Uterus (tissue), 4 donors: ENCODE results near the gene UBIAD1. TPM values are rescaled to one million over a fixed set of nuclear protein-coding genes. Genes with fewer than 3 reads are reported as not detected.
"Not testable (repeated sequence)": the region's sequence is repeated elsewhere in the genome, so short reads cannot be mapped to it uniquely, and the experiment has no call there.

ENCODE experiments used
- DNase-seq, 2 donors: peaks; one replicate each; pipeline ENCODE4 v3.0.0-alpha.2; 2019 to 2020
- H3K27ac ChIP-seq, 2 donors: fragments of 200-600 bp; sonication (generic); 1 replicate in 1 of 2; 2 replicates in 1 of 2; pipeline ENCODE4 v1.5.1; 2016 to 2018
- H3K27me3 ChIP-seq, 2 donors: fragments of 200-600 bp; sonication (generic); one replicate each; pipeline ENCODE4 v1.5.1; 2018 to 2019; ENCODE audit warnings: control low read depth in 1 of 2
- H3K36me3 ChIP-seq, 2 donors: fragments of 200-600 bp; sonication (generic); one replicate each; pipeline ENCODE4 v1.5.1; 2019; ENCODE audit warnings: control low read depth in 1 of 2
- H3K4me1 ChIP-seq, 2 donors: fragments of 200-600 bp; sonication (generic); one replicate each; pipeline ENCODE4 v1.5.1; 2018 to 2019; ENCODE audit warnings: control low read depth in 1 of 2
- H3K4me3 ChIP-seq, 2 donors: fragments of 200-600 bp; sonication (generic); 1 replicate in 1 of 2; 2 replicates in 1 of 2; pipeline ENCODE4 v1.5.1; 2018 to 2019; ENCODE audit warnings: mild to moderate bottlenecking in 1 of 2
- H3K9me3 ChIP-seq, 2 donors: fragments of 200-600 bp; sonication (generic); one replicate each; pipeline ENCODE4 v1.5.1; 2019; ENCODE audit warnings: control low read depth in 1 of 2
- CTCF ChIP-seq, 4 experiments: fragments of 200-600 bp in 2 of 4; fragments of 450-650 bp in 2 of 4; sonication (generic) in 2 of 4; IDR thresholded peaks; one replicate each; pipeline ENCODE4 v1.5.1; 2016 to 2019; ENCODE audit warnings: antibody characterized with exemption in 4 of 4, mild to moderate bottlenecking in 2 of 4, moderate library complexity in 1 of 4
- POLR2A ChIP-seq, 2 donors: fragments of 450-650 bp; IDR thresholded peaks; one replicate each; pipeline ENCODE4 v1.6.1; 2016; ENCODE audit warnings: antibody characterized with exemption in 2 of 2, mild to moderate bottlenecking in 1 of 2, moderate library complexity in 1 of 2
- intact Hi-C: fragments of 100-400 bp; cut with DNase I; formaldehyde crosslinking; loops from one replicate; pipeline ENCODE4 v1.15.1; 2023; ENCODE audit warnings: low total_unique reads
- total RNA-seq, 4 donors: library from RNA; depleted of rRNA in 3 of 4; stranded (reverse); fragments of >200 nt in 3 of 4; gene quantifications; one replicate each; pipeline versions ENCODE4 v1.1.0 to v1.2.4, GENCODE V29; 2014 to 2023
- donor health status: DM: yes; HTN: yes; CAD: no.

The UBIAD1 gene
- total RNA-seq, 4 donors from 2014 or later, result 1.2 to 21.2 (median 7.4) TPM

- TF ChIP-seq CTCF (IDR thresholded peaks at IDR 0.05), result no peak
- no peak for TF ChIP-seq POLR2A (IDR thresholded peaks at IDR 0.05)
- no peak for DNase-seq
- H3K4me3 ChIP-seq, result no peak overlapping the region
- H3K9me3 ChIP-seq, result no peaks in the 10 kb centered on the region
- H3K27ac ChIP-seq, result no peak overlapping the region
- no peaks in the 10 kb centered on the region for H3K27me3 ChIP-seq
- H3K36me3 ChIP-seq, result no peaks in the 10 kb centered on the region
- intact Hi-C loops, result no loop called here
- H3K4me1 ChIP-seq, result no peaks in the 10 kb centered on the region
Measured at GRCh38 chr1:11301601-11302000, 28.6 kb downstream of the UBIAD1 start.

- H3K27me3 ChIP-seq, result no peaks in the 10 kb centered on the region
Measured at GRCh38 chr1:11302366-11302765, 29.4 kb downstream of the UBIAD1 start.

GRCh38 chr1:11305516-11305915 is 32.5 kb downstream of the UBIAD1 start:
- H3K36me3 ChIP-seq, H3K4me3 ChIP-seq, H3K27ac ChIP-seq, DNase-seq, intact Hi-C loops, H3K27me3 ChIP-seq, H3K9me3 ChIP-seq, H3K4me1 ChIP-seq: not testable (repeated sequence)

More at GRCh38 chr1:11302366-11302765, 29.4 kb downstream of the UBIAD1 start:
- TF ChIP-seq POLR2A (IDR thresholded peaks at IDR 0.05), result no peak
- TF ChIP-seq CTCF (IDR thresholded peaks at IDR 0.05), result no peak
- no peak for DNase-seq
- no peaks in the 10 kb centered on the region for H3K4me1 ChIP-seq
- no peaks in the 10 kb centered on the region for H3K9me3 ChIP-seq
- intact Hi-C loops, result no loop called here
- no peak overlapping the region for H3K4me3 ChIP-seq
- no peaks in the 10 kb centered on the region for H3K36me3 ChIP-seq
- H3K27ac ChIP-seq, result no peak overlapping the region

DNA sequence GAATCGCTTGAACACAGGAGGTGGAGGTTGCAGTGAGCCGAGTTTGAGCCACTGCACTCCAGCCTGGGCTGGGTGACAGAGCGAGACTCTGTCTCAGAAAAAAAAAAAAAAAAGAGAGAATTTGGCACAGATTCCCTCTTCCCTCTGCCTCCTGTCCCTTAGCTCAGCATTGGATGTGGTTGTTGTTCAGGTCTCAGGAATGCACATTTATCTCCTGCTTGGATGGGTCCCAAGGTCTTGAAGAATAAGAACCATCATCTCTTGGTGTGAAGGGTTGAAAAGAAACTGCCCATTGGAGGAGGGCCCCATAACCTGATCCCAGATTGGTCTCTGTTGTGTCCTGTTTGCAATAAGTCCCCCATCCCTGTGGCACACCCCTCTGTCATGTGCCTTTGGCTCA is 34.9 kb downstream of the UBIAD1 start:
- no peak for DNase-seq
- TF ChIP-seq POLR2A (IDR thresholded peaks at IDR 0.05) (no peak), CTCF (IDR thresholded peaks at IDR 0.05) (no peak)
- no peak overlapping the region for H3K4me3 ChIP-seq
- H3K4me1 ChIP-seq, result no peaks in the 10 kb centered on the region
- no peak overlapping the region for H3K27ac ChIP-seq
- no peaks in the 10 kb centered on the region for H3K27me3 ChIP-seq
- no peaks in the 10 kb centered on the region for H3K9me3 ChIP-seq
- intact Hi-C loops, result no loop called here
- H3K36me3 ChIP-seq, result no peaks in the 10 kb centered on the region

DNA sequence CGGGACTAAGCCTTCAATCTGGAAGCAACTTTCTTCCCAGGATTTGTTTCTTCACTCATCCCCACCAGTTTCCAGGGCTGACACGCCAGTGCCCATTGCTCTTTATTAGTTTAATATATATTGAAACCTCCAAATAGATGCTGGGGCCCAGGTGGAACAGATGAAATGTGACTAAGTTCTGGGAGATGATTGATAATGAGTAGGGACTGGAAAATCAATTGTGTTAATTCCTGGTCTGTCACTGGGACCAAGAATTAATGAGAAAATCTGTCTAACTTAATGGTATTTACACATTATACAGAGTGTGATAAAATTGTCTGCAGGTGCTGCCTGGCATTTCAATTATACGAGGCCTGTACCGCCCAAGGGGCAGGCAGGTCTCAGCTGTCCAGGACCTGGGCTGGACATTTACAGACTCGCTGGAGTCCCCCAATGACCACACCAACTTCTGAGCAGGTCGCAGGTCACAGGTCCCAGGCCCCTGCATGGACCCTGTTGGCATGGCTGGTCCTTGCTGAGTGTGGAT is 35.8 kb downstream of the UBIAD1 start:
- TF ChIP-seq CTCF (IDR thresholded peaks at IDR 0.05) (no peak), POLR2A (IDR thresholded peaks at IDR 0.05) (no peak)
- intact Hi-C loops, result no loop called here
- H3K27ac ChIP-seq, result no peak overlapping the region
- H3K4me3 ChIP-seq, result no peak overlapping the region
- H3K27me3 ChIP-seq, result no peaks in the 10 kb centered on the region
- no peaks in the 10 kb centered on the region for H3K36me3 ChIP-seq
- H3K4me1 ChIP-seq, result no peaks in the 10 kb centered on the region
- H3K9me3 ChIP-seq, result no peaks in the 10 kb centered on the region
- no peak for DNase-seq

- Histone ChIP-seq H3K4me1 (no peaks in the 10 kb centered on the region), H3K9me3 (no peaks in the 10 kb centered on the region), H3K27ac (no peak overlapping the region), H3K4me3 (no peak overlapping the region), H3K36me3 (no peaks in the 10 kb centered on the region), H3K27me3 (no peaks in the 10 kb centered on the region)
- TF ChIP-seq POLR2A (IDR thresholded peaks at IDR 0.05) (no peak), CTCF (IDR thresholded peaks at IDR 0.05) (no peak)
- no peak for DNase-seq
- intact Hi-C loops, result no loop called here
Measured at GRCh38 chr1:11309385-11309784, 36.4 kb downstream of the UBIAD1 start.
